ENCODE results near the gene CYGB.

CYGB gene

GRCh38 chr17:76540381-76541300, 3.1 kb upstream of the CYGB start (continued):
- TF ChIP-seq ZNF645 (tag by site-specific recombination; IDR thresholded peaks at IDR 0.05) (no peak), PRDM2 (tag by site-specific recombination; IDR thresholded peaks at IDR 0.05; ENCODE audit: borderline replicate concordance) (no peak), FEZF1 (tag by site-specific recombination; IDR thresholded peaks at IDR 0.05) (no peak), ZNF335 (tag by site-specific recombination; conservative IDR thresholded peaks at IDR 0.05) (peak; percentile 68), ZNF366 (tag by site-specific recombination; conservative IDR thresholded peaks at IDR 0.05) (peak; percentile 98), KLF8 (tag by site-specific recombination; IDR thresholded peaks at IDR 0.05) (0 out of 2 replicates have a peak, but pooled peaks have one; percentile 52), ZNF223 (tag by site-specific recombination; IDR thresholded peaks at IDR 0.05) (peak; percentile 26; the same call in 1 of the 2 replicates), ZNF169 (tag by site-specific recombination; IDR thresholded peaks at IDR 0.05) (no peak), ZNF558 (tag by site-specific recombination; IDR thresholded peaks at IDR 0.05) (no peak), SALL2 (tag by site-specific recombination; IDR thresholded peaks at IDR 0.05; ENCODE audit: borderline replicate concordance) (no peak), ZFHX2 (tag by site-specific recombination; conservative IDR thresholded peaks at IDR 0.05) (peak; percentile 76), ZNF174 (tag by site-specific recombination; IDR thresholded peaks at IDR 0.05) (no peak), ZNF704 (tag by site-specific recombination; IDR thresholded peaks at IDR 0.05) (no peak), ZBTB17 (tag by site-specific recombination; IDR thresholded peaks at IDR 0.05) (peak; percentile 94), TRIM28 (IDR thresholded peaks at IDR 0.05; ENCODE audit: borderline replicate concordance, low read length) (peak; percentile 83), ZNF148 (tag by site-specific recombination; IDR thresholded peaks at IDR 0.05; ENCODE audit: borderline replicate concordance) (no peak), ZNF24 (tag by site-specific recombination; IDR thresholded peaks at IDR 0.05) (peak; percentile 64), ZNF555 (tag by site-specific recombination; conservative IDR thresholded peaks at IDR 0.05) (no peak), GLI4 (tag by site-specific recombination; IDR thresholded peaks at IDR 0.05) (no peak), ZBTB21 (tag by site-specific recombination; IDR thresholded peaks at IDR 0.05) (no peak), ZNF398 (tag by site-specific recombination; IDR thresholded peaks at IDR 0.05) (0 out of 2 replicates have a peak, but pooled peaks have one; percentile 45), SCRT2 (tag by site-specific recombination; IDR thresholded peaks at IDR 0.05) (peak; percentile 47; the same call in 1 of the 2 replicates), ZNF138 (tag by site-specific recombination; IDR thresholded peaks at IDR 0.05; ENCODE audit: borderline replicate concordance) (no peak), CTCF (tag by site-specific recombination; IDR thresholded peaks at IDR 0.05) (peak; percentile 81), ZNF248 (tag by site-specific recombination; IDR thresholded peaks at IDR 0.05) (no peak)
